GM19328 (cell line): ENCODE results near the gene PCK1.

Experiments used
- ATAC-seq: cut with Tn5 transposase; IDR thresholded peaks from one replicate; pipeline ENCODE4 v1.9.1; 2021; ENCODE audit warnings: mild to moderate bottlenecking, moderate library complexity; ENCODE audit not compliant: unreplicated experiment

PCK1 gene

GRCh38 chr20:57559658-57560553, 1.0 kb upstream of the PCK1 start:
- ATAC-seq, result no peak

DNA sequence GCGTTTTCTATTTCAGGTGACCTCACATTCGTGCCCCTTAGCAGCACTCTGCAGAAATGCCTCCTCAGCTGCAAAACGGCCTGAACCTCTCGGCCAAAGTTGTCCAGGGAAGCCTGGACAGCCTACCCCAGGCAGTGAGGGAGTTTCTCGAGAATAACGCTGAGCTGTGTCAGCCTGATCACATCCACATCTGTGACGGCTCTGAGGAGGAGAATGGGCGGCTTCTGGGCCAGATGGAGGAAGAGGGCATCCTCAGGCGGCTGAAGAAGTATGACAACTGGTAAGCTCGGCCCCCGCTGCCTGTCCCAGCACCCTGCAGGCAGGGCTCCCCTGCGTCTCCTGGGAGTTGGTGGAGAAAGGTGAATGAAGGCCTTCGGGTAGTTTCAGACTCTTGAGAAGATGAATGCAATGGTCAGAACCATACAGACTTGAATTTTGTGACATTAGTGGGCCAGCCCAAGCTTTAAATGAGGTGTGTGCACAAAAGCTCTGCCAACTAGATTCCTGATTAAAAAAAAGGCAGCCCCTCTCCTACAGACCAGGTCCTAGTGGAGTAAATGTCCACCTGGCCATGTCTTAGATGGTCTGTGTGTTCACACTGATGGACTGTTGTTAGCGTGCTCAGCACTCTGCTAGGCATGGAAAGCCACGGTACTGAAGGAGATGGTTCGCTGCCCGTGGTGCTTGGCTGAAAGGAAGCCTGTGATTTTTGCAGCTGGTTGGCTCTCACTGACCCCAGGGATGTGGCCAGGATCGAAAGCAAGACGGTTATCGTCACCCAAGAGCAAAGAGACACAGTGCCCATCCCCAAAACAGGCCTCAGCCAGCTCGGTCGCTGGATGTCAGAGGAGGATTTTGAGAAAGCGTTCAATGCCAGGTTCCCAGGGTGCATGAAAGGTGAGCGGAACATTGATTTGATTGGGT, 708 bp downstream of the PCK1 start:
- ATAC-seq, result no peak

- ATAC-seq, result no peak
These were observed 1.9 kb downstream of the PCK1 start for GRCh38 chr20:57562541-57563465.

DNA sequence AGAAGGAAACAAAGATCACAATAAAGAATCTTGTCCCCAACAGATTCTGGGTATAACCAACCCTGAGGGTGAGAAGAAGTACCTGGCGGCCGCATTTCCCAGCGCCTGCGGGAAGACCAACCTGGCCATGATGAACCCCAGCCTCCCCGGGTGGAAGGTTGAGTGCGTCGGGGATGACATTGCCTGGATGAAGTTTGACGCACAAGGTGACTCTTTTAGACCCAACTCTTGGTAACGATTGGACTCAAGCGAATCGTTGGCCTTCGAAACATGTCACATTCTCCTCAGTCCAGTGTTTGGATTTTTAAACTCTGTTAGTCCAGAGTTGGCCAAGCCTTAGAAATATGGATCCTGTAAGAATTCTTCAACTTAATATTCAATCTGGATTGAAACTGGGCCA, 2.6 kb downstream of the PCK1 start:
- no peak for ATAC-seq

GRCh38 chr20:57564180-57564802, 3.4 kb downstream of the PCK1 start:
- no peak for ATAC-seq

- no peak for ATAC-seq
These were observed 4.2 kb downstream of the PCK1 start for GRCh38 chr20:57564951-57565642.

DNA sequence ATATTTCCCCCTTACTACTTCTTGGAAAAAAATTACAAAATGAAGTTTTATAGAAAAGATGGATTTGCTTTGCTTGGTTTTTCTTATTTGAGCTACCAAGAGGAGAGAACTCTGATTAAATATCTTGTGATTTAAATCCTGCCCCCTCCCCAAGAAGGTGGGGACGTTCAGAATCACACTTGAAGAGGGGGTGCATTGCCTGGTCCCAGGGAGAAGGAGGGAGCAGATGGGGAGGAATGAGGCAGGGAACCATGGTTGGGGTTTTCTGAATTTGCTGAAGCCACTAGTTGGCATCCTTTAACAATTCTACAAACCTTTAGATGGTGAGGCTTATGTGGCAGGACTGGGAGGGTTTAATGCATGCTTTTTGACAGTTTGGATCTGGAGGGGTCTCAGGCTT, 5.5 kb downstream of the PCK1 start:
- no peak for ATAC-seq

DNA sequence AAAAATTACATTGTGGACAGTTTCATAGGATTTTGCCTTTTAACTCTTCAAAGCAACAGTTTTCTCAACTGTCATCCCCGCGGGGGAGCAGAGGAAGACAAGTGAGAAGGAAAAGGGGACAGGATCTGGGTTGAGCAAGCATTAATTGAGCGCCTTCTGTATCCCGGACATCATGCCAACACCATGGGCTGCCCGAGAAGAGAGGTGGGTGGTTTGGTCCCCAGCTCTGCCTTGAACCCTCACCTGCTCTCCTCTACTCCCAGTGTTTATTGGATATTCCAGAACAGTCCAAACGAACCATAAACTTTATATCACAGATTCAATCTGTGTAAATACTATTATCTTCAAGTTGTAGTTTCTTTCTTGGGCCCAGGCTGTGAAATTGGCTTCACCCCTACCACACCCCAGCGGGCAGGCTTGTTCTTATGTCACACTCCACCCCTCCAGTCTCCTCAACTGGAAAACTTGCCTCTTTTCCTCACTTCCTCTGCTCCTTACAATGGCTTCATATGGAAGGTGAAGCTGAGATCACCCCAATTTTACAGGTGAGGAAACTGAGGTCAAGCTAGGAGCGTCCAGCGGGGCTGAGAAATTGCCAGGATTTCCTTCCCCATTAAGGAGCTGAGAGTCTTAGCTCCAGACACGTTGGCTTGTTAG, 6.0 kb downstream of the PCK1 start:
- ATAC-seq, result no peak

GRCh38 chr20:57567471-57568079, 6.7 kb downstream of the PCK1 start:
- no peak for ATAC-seq

GRCh38 chr20:57568088-57568896, 7.4 kb downstream of the PCK1 start:
- no peak for ATAC-seq

DNA sequence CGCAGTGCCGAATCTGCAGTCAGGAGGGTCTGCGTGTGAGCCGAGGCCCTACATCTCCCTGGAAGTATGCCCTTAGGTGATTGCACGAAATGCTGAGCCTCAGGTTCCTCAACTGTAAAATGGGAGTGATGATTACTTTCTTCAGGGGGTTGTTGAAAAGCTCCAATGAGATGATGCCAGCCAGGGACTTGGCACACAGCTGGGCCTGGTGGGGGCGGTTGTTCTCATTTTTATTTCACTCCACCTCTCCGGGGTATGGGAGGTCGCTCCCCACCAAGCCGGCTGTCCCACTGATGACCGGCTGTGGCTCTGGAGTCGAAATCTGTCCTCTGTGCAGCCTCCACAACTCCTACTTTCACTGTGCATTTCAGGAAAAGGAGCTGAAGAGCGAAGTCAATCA, 8.1 kb downstream of the PCK1 start:
- no peak for ATAC-seq

- ATAC-seq, result no peak
These were observed 9.4 kb downstream of the PCK1 start for GRCh38 chr20:57570145-57570850.

GRCh38 chr20:57570920-57571319, 10.0 kb downstream of the PCK1 start:
- ATAC-seq, result no peak

GRCh38 chr20:57571782-57572416, 11.0 kb downstream of the PCK1 start:
- no peak for ATAC-seq

DNA sequence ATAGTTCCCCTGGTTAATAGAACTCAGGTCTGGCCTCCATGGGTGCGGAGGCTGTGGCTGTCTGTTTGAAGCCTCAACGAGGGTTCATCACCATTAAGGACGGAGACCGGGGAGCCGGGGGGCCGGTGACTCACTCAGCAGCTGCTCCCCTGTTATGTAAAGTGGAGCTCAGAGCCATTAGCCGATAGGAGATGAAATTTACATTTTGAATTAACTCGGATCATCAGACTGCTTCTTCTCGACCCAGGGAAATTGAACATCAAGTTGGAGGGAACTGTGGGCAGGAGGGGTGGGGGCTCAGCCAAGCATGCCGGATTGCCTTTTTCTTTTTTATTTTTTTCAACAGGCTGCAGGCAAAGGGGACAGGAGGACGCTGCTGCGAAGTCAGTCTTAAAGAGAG, 12.3 kb downstream of the PCK1 start:
- no peak for ATAC-seq

- ATAC-seq, result no peak
These were observed 13.0 kb downstream of the PCK1 start for GRCh38 chr20:57573894-57574293.

DNA sequence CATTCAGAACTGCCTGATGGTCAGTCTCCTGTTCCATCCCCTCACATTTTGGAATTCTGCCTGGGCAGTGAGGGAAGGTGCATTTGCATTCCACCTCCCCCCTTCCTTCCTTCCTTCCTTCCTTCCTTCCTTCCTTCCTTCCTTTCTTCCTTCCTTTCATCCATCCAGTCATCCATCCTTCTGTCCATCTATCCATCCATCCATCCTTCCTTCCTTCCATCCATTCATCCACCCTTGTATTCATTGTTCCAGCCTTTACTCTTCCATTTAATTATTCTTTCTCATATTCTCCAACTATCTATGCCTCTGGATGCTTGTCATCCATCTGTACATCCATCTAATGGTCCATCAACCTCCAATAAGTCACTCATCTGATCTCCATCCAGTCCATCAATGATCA, 14.0 kb downstream of the PCK1 start:
- ATAC-seq, result no peak
